ENCODE data around the gene SPDEF.

The SPDEF gene

DNA sequence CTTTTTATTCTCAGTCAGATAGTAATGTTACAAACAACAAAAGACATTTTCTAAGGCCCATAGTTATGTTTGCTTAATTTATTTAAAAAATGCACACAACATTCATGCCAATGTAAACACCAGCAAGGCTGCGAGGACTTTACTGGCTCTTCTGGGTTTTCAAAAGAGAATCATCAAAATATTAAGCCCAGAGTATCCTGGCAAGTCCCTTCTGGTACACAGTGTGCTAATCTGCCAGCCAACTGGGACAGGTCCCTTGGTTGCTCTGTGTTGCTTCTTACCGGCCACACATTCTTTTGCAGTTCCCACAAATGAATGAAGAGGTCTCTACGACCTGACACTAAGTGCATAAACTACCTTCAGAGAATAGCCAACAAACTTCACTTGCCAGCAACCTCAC is 42.6 kb upstream of the SPDEF start:
- TF ChIP-seq, protein P1, sequence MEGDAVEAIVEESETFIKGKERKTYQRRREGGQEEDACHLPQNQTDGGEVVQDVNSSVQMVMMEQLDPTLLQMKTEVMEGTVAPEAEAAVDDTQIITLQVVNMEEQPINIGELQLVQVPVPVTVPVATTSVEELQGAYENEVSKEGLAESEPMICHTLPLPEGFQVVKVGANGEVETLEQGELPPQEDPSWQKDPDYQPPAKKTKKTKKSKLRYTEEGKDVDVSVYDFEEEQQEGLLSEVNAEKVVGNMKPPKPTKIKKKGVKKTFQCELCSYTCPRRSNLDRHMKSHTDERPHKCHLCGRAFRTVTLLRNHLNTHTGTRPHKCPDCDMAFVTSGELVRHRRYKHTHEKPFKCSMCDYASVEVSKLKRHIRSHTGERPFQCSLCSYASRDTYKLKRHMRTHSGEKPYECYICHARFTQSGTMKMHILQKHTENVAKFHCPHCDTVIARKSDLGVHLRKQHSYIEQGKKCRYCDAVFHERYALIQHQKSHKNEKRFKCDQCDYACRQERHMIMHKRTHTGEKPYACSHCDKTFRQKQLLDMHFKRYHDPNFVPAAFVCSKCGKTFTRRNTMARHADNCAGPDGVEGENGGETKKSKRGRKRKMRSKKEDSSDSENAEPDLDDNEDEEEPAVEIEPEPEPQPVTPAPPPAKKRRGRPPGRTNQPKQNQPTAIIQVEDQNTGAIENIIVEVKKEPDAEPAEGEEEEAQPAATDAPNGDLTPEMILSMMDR (IDR thresholded peaks at IDR 0.05; ENCODE audit: control extremely low read depth, extremely low read depth, low read depth, missing control alignments) = no peak
- CTCF ChIA-PET = interaction anchor here (1.0 to 8.5 kb wide), 2 partner anchors 12 to 138 kb away, joined by 3 to 91 read pairs; no protein-coding TSS in a partner anchor
- no peak for DNase-seq (ENCODE audit: extremely low spot score)
- POLR2A ChIA-PET = no interaction called here

GRCh38 chr6:34597605-34598353 is 41.6 kb upstream of the SPDEF start:
- ChIA-PET POLR2A (no interaction called here), CTCF (interaction anchor here (0.9 to 8.5 kb wide), 4 partner anchors 13 to 348 kb away, joined by 3 to 91 read pairs (median 3); no protein-coding TSS in a partner anchor)
- TF ChIP-seq, protein P1 (IDR thresholded peaks at IDR 0.05; ENCODE audit: control extremely low read depth, extremely low read depth, low read depth, missing control alignments) = no peak
- DNase-seq (ENCODE audit: extremely low spot score) = no peak

DNA sequence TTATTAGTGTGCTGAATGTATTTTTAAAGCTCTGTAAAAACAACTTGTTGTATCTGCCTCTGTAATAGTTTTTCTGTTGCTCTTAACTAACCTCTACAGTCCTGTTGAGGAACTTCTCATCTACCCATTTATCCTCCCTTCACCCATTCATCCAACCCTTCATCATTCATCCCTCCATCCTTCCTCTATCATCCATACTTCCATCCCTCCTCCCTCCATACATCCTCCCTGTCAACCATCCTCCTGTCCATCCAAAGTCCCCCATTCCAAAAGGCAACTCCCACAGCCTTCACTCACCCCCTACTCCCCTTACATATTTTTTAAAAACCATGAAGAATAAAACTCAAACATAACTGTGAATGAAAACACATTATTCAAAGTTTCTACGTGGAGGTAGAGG is 40.7 kb upstream of the SPDEF start:
- ChIA-PET POLR2A (no interaction called here), CTCF (interaction anchor here (0.9 to 8.5 kb wide), 3 partner anchors 13 to 347 kb away, joined by 3 to 91 read pairs (median 3); no protein-coding TSS in a partner anchor)
- no peak for DNase-seq (ENCODE audit: extremely low spot score)
- TF ChIP-seq, protein P1 (IDR thresholded peaks at IDR 0.05; ENCODE audit: control extremely low read depth, extremely low read depth, low read depth, missing control alignments) = no peak

- CTCF ChIA-PET = interaction anchor here (0.7 to 1.0 kb wide), 3 partner anchors 8 to 135 kb away, joined by 3 read pairs; no protein-coding TSS in a partner anchor
- DNase-seq (ENCODE audit: extremely low spot score) = no peak
- POLR2A ChIA-PET = no interaction called here
- TF ChIP-seq, protein P1 (IDR thresholded peaks at IDR 0.05; ENCODE audit: control extremely low read depth, extremely low read depth, low read depth, missing control alignments) = no peak
Observed at GRCh38 chr6:34595332-34596184, 39.4 kb upstream of the SPDEF start.

- ChIA-PET POLR2A (no interaction called here), CTCF (interaction anchor here (1.2 to 4.3 kb wide), 3 partner anchors 15 to 398 kb away, joined by 5 to 37 read pairs (median 8); no protein-coding TSS in a partner anchor)
- TF ChIP-seq, protein P1 (IDR thresholded peaks at IDR 0.05; ENCODE audit: control extremely low read depth, extremely low read depth, low read depth, missing control alignments) = no peak
Observed at GRCh38 chr6:34593701-34594100, 37.6 kb upstream of the SPDEF start.

GRCh38 chr6:34592208-34592952 is 36.3 kb upstream of the SPDEF start:
- no peak for DNase-seq (ENCODE audit: extremely low spot score)
- TF ChIP-seq, protein P1 (IDR thresholded peaks at IDR 0.05; ENCODE audit: control extremely low read depth, extremely low read depth, low read depth, missing control alignments) = no peak
- POLR2A ChIA-PET = no interaction called here
- CTCF ChIA-PET = interaction anchor here (1.5 to 4.3 kb wide), 2 partner anchors 16 to 65 kb away, joined by 4 to 37 read pairs; no protein-coding TSS in a partner anchor

More at GRCh38 chr6:34593701-34594100, 37.6 kb upstream of the SPDEF start:
- DNase-seq (ENCODE audit: extremely low spot score) = no peak
